ENCODE results near the gene ENO3.

- TF ChIP-seq CTCF (IDR thresholded peaks at IDR 0.05) (no peak), POLR2A (IDR thresholded peaks at IDR 0.05) (no peak)
Observed at GRCh38 chr17:5002121-5002788, 51.3 kb downstream of the ENO3 start.
